ENCODE data around the gene ZDHHC20.

GRCh38 chr13:21360463-21360862 is 98.6 kb downstream of the ZDHHC20 start:
- TF ChIP-seq POLR2A (IDR thresholded peaks at IDR 0.05) (no peak), CTCF (IDR thresholded peaks at IDR 0.05) (no peak)

All from testis (tissue), 2 donors.